C4-2B (cell line): ENCODE results near the gene EPS15.
"Not testable (repeated sequence)": the region's sequence is repeated elsewhere in the genome, so short reads cannot be mapped to it uniquely, and the experiment has no call there.

Experiments used
- CTCF ChIP-seq: fragments of 450-650 bp; conservative IDR thresholded peaks from 2 replicates; pipeline ENCODE4 v1.5.1; 2017; ENCODE audit warnings: mild to moderate bottlenecking
- ZFX ChIP-seq: fragments of 450-650 bp; IDR thresholded peaks from 2 replicates; pipeline ENCODE4 v1.6.1; 2017

DNA sequence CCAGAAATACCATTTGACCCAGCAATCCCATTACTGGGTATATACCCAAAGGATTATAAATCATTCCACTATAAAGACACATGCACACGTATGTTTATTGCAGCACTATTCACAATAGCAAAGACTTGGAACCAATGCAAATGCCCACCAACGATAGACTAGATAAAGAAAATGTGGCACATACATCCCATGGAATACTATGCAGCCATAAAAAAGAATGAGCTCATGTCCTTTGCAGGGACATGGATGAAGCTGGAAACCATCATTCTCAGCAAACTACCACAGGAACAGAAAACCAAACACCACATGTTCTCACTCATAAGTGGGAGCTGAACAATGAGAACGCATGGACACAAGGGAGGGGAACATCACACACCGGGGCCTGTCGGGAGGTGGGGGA lies 107.2 kb downstream of the EPS15 start:
- TF ChIP-seq CTCF, ZFX: not testable (repeated sequence)
